Upper lobe of left lung (tissue), 4 donors: ENCODE measurements around the gene OIT3.

Source experiments
- EP300 ChIP-seq, 4 donors: sonication (generic); formaldehyde crosslinking; IDR thresholded peaks; one replicate each; pipeline ENCODE4 v1.5.1; 2017; ENCODE audit warnings: antibody characterized with exemption in 4 of 4, control low read depth in 2 of 4
- POLR2A ChIP-seq, 4 donors: fragments of 450-650 bp; IDR thresholded peaks; one replicate each; pipeline ENCODE4 v1.5.1; 2016 to 2017; ENCODE audit warnings: antibody characterized with exemption in 4 of 4, mild to moderate bottlenecking in 2 of 4
- TF ChIP-seq, protein P1 (sequence below), 6 experiments: fragments of 450-650 bp in 4 of 6; fragments of 200-600 bp in 2 of 6; sonication (generic) in 2 of 6; IDR thresholded peaks; one replicate each; pipeline ENCODE4 v1.5.1; 2016 to 2019; ENCODE audit warnings: antibody characterized with exemption in 6 of 6

DNA sequence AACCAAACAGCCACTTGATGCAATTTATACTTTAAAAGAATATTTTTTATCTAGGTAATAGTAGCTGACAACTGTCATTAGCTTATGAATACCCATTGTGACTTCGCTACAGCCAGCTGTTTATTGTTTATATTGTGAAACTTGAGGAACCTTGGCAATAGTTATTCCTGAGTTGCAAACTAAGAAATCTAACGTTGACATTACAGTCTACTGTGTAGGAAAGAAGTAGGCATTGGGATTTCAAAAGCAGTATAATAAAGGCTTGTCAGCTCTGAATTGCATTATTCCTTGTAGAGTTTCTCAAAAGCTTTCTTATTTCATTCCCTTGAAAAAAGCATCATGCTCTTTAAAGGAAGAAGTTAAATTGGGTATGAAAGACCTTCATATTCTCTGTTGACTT lies 42.7 kb upstream of the OIT3 start:
- TF ChIP-seq EP300 (IDR thresholded peaks at IDR 0.05), result no peak
- TF ChIP-seq, protein P1, sequence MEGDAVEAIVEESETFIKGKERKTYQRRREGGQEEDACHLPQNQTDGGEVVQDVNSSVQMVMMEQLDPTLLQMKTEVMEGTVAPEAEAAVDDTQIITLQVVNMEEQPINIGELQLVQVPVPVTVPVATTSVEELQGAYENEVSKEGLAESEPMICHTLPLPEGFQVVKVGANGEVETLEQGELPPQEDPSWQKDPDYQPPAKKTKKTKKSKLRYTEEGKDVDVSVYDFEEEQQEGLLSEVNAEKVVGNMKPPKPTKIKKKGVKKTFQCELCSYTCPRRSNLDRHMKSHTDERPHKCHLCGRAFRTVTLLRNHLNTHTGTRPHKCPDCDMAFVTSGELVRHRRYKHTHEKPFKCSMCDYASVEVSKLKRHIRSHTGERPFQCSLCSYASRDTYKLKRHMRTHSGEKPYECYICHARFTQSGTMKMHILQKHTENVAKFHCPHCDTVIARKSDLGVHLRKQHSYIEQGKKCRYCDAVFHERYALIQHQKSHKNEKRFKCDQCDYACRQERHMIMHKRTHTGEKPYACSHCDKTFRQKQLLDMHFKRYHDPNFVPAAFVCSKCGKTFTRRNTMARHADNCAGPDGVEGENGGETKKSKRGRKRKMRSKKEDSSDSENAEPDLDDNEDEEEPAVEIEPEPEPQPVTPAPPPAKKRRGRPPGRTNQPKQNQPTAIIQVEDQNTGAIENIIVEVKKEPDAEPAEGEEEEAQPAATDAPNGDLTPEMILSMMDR (IDR thresholded peaks at IDR 0.05), result no peak
- TF ChIP-seq POLR2A (IDR thresholded peaks at IDR 0.05), result no peak
